Chondrocyte (in vitro differentiated cells): ENCODE measurements around the gene NR3C2. TPM values are rescaled to one million over a fixed set of nuclear protein-coding genes. Genes with fewer than 3 reads are reported as not detected.

Source experiments
- DNase-seq: peaks from one replicate; pipeline ENCODE4 v3.0.0; 2021; ENCODE audit warnings: mixed read lengths, low spot score
- H3K27ac Mint-ChIP-seq: one replicate; pipeline ENCODE4 v1.8.0; 2021; ENCODE audit warnings: mild to moderate bottlenecking, moderate library complexity, mixed read lengths; ENCODE audit not compliant: unreplicated experiment
- H3K27me3 Mint-ChIP-seq: 2 replicates; pipeline ENCODE4 v1.8.0; 2021; ENCODE audit warnings: low read depth, mixed read lengths
- H3K36me3 Mint-ChIP-seq: 2 replicates; pipeline ENCODE4 v1.8.0; 2021; ENCODE audit warnings: low read depth, mixed read lengths
- H3K4me1 Mint-ChIP-seq: 2 replicates; pipeline ENCODE4 v1.8.0; 2021; ENCODE audit warnings: low read depth, mild to moderate bottlenecking, mixed read lengths
- H3K4me3 Mint-ChIP-seq: one replicate; pipeline ENCODE4 v1.8.0; 2021; ENCODE audit warnings: mild to moderate bottlenecking, moderate library complexity, mixed read lengths; ENCODE audit not compliant: unreplicated experiment
- H3K9me3 Mint-ChIP-seq: 2 replicates; pipeline ENCODE4 v1.8.0; 2021; ENCODE audit warnings: low read depth, mixed read lengths
- CTCF ChIP-seq: fragments of 200-600 bp; sonication (generic); IDR thresholded peaks from 2 replicates; pipeline ENCODE4 v1.5.0; 2021; ENCODE audit warnings: antibody characterized with exemption, mild to moderate bottlenecking, moderate library complexity
- long read RNA-seq: library from polyadenylated mRNA; stranded (forward); transcript quantifications from one replicate; pipeline ENCODE4 v2.0.0, GENCODE V29; 2021
- total RNA-seq: library from RNA; stranded (reverse); gene quantifications from 3 replicates; pipeline ENCODE4 v1.2.1, GENCODE V29; 2021

The NR3C2 gene
- total RNA-seq: 0.15 to 0.23 TPM (median 0.20 TPM) in 3 replicates
- long read RNA-seq, partial matches to known transcripts: 0 of 1 reads
- long read RNA-seq, other reads (novel, unspliced or antisense): 1 of 1 reads

GRCh38 chr4:148441986-148442831 is at the start of gene NR3C2:
Gene NR3C2, minus strand, starts transcription at chr4:148442414.
- Mint-ChIP-seq H3K4me1 (peaks cover 28% of the 10 kb centered on the region), H3K27ac (no peak within 1 kb of the TSS), H3K27me3 (peaks cover 63% of the 10 kb centered on the region), H3K4me3 (peak within 1 kb of the TSS; percentile 92), H3K9me3 (no peaks in the 10 kb centered on the region), H3K36me3 (peaks cover 3% of the 10 kb centered on the region)
- DNase-seq: peak; percentile 97
- TF ChIP-seq CTCF: no peak

GRCh38 chr4:148487181-148487580 is 45.0 kb upstream of the NR3C2 start:
- Mint-ChIP-seq H3K4me3 (no peak overlapping the region), H3K36me3 (no peaks in the 10 kb centered on the region), H3K4me1 (no peaks in the 10 kb centered on the region), H3K27ac (no peak overlapping the region), H3K9me3 (peaks cover 8% of the 10 kb centered on the region), H3K27me3 (peaks cover 9% of the 10 kb centered on the region)
- TF ChIP-seq CTCF: no peak
- no peak for DNase-seq

- Mint-ChIP-seq H3K4me3 (no peak overlapping the region), H3K27ac (no peak overlapping the region), H3K27me3 (peaks cover 6% of the 10 kb centered on the region), H3K9me3 (peaks cover 8% of the 10 kb centered on the region), H3K4me1 (no peaks in the 10 kb centered on the region), H3K36me3 (no peaks in the 10 kb centered on the region)
- no peak for DNase-seq
- no peak for TF ChIP-seq CTCF
These were observed 39.4 kb upstream of the NR3C2 start for GRCh38 chr4:148481636-148482035.

- H3K9me3 Mint-ChIP-seq: peaks cover 6% of the 10 kb centered on the region
- no peaks in the 10 kb centered on the region for H3K36me3 Mint-ChIP-seq
- H3K4me3 Mint-ChIP-seq: no peak overlapping the region
- H3K4me1 Mint-ChIP-seq: no peaks in the 10 kb centered on the region
- H3K27me3 Mint-ChIP-seq: peaks cover 16% of the 10 kb centered on the region
- no peak for TF ChIP-seq CTCF
- H3K27ac Mint-ChIP-seq: no peak overlapping the region
- DNase-seq: no peak
These were observed 35.1 kb upstream of the NR3C2 start for GRCh38 chr4:148477276-148477675.

- H3K27me3 Mint-ChIP-seq: peaks cover 21% of the 10 kb centered on the region
- no peaks in the 10 kb centered on the region for H3K36me3 Mint-ChIP-seq
- DNase-seq: no peak
- no peak overlapping the region for H3K27ac Mint-ChIP-seq
- no peak for TF ChIP-seq CTCF
- peaks cover 6% of the 10 kb centered on the region for H3K9me3 Mint-ChIP-seq
- no peaks in the 10 kb centered on the region for H3K4me1 Mint-ChIP-seq
- no peak overlapping the region for H3K4me3 Mint-ChIP-seq
These were observed 27.7 kb upstream of the NR3C2 start for GRCh38 chr4:148469938-148470337.
